Prostate gland (tissue), 2 donors: Measurements from ENCODE around the gene TNFRSF11A.

Experiments used
- POLR2A ChIP-seq: fragments of 450-650 bp; IDR thresholded peaks from one replicate; pipeline ENCODE4 v1.6.1; 2016; ENCODE audit warnings: antibody characterized with exemption, mild to moderate bottlenecking
- POLR2AphosphoS5 ChIP-seq: sonication (generic); formaldehyde crosslinking; IDR thresholded peaks from one replicate; pipeline ENCODE4 v1.6.1; 2017; ENCODE audit warnings: antibody characterized with exemption
- TF ChIP-seq, protein P1 (sequence below), 4 experiments: fragments of 200-600 bp in 2 of 4; fragments of 450-650 bp in 2 of 4; sonication (generic) in 2 of 4; IDR thresholded peaks; 1 replicate in 3 of 4; 2 replicates in 1 of 4; pipeline ENCODE4 v1.5.1; 2016 to 2019; ENCODE audit warnings: antibody characterized with exemption in 4 of 4, mild to moderate bottlenecking in 2 of 4, moderate library complexity in 2 of 4

DNA sequence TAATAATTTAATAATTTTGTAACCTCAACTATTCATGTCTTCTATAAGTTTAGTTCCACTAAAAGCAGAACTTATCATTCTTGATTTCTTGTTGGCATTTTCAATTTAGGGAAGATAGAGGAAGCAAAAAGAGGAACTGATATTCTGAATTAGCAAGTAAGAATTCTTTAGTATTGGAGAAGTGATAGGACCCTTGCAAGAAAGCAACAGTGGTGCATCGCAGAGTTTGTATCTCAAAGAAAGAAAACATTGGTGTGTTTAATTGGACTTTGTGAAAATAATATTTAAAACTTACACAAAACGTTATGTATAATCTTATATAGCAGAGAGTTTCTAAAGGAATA lies 36.5 kb upstream of the TNFRSF11A start:
- TF ChIP-seq, protein P1, sequence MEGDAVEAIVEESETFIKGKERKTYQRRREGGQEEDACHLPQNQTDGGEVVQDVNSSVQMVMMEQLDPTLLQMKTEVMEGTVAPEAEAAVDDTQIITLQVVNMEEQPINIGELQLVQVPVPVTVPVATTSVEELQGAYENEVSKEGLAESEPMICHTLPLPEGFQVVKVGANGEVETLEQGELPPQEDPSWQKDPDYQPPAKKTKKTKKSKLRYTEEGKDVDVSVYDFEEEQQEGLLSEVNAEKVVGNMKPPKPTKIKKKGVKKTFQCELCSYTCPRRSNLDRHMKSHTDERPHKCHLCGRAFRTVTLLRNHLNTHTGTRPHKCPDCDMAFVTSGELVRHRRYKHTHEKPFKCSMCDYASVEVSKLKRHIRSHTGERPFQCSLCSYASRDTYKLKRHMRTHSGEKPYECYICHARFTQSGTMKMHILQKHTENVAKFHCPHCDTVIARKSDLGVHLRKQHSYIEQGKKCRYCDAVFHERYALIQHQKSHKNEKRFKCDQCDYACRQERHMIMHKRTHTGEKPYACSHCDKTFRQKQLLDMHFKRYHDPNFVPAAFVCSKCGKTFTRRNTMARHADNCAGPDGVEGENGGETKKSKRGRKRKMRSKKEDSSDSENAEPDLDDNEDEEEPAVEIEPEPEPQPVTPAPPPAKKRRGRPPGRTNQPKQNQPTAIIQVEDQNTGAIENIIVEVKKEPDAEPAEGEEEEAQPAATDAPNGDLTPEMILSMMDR (IDR thresholded peaks at IDR 0.05): no peak
- no peak for TF ChIP-seq POLR2A
- no peak for TF ChIP-seq POLR2AphosphoS5
